Kidney capillary endothelial cell (primary cell): Measurements from ENCODE around the gene MLC1.

Experiments
- DNase-seq: peaks from one replicate; pipeline ENCODE4 v3.0.0-alpha.2; 2018; ENCODE audit warnings: low spot score

The MLC1 gene

DNA sequence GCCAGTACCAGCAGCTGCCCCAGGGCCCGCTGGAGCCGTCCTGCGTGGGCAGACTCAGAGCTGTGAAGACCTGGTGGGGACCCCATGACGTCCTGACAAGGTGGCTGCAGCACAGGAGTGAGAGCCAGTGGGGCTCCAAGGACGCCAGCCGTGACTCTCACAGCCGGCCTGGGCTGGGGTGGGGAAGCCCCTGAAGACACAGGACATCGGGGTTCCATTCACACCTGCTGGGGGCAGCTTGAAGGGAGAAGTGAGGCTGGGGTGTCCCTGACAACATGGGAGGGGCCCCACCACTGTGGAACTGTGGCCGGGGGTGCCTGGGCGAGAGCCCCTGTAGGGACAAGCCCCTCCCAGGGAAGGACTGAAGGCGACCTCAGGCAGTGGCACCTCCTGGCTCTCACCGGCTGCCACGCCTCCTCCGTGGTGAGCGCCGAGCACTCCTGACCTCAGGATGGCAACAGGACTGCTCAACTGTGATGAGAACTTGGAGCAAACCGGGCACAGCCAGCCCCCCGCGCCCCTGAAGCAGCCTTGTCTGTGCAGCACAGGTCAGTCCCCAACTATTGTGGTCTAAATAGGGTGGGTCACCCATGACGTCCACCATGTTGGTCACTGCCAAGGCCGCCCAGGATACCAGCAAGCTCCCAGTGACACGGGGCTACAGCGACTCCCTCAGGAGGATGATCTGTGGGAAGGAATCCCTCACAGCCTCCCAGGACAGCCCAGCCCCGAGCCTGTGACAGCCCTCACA is 49.9 kb downstream of the MLC1 start:
- DNase-seq = no peak

DNA sequence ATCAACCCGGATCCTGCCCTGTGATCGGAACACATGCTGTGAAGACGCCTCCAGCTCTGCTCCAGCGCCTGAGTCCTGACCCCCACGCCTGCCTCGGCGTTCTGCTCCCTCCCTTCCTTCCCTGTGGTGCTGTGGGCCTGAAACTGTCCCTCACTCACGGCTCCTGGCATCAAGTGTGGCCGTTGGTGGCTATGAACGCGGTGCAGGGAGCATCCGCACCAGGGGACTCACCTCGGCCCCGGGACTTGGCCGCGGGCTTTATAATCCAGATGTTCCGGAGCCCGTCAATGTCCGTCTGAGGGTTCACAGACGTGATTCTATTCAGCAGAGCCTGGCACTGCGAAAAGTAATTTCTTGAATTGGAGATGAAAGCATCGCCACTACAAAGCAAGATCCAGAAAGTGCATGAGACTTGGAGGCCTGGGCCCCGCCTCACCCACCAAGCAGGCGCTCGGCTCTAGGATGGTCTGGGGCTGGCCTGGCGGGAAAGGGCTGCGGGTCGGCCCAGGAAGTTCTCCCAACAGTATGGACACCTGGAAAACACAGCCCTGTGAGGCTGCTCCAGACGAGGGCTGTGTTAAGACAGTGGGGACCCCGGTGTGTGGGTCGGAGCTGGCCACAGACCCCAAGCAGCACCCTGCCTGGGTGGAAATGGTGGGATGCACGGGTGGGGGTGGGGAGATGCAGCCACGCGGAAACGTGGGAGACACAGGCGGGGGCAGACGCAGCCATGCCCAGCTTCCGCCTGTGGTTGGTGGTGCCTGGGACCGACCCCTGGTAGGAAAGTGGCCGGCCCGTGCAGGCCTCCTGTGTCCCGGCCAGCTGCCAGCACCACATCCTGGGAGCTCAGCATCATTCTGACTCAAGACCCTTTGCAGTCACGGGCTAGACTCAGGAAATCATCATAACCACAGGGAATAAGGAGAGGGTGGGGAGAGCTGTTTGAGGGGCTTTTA is 50.8 kb downstream of the MLC1 start:
- peak; percentile 73 for DNase-seq

DNA sequence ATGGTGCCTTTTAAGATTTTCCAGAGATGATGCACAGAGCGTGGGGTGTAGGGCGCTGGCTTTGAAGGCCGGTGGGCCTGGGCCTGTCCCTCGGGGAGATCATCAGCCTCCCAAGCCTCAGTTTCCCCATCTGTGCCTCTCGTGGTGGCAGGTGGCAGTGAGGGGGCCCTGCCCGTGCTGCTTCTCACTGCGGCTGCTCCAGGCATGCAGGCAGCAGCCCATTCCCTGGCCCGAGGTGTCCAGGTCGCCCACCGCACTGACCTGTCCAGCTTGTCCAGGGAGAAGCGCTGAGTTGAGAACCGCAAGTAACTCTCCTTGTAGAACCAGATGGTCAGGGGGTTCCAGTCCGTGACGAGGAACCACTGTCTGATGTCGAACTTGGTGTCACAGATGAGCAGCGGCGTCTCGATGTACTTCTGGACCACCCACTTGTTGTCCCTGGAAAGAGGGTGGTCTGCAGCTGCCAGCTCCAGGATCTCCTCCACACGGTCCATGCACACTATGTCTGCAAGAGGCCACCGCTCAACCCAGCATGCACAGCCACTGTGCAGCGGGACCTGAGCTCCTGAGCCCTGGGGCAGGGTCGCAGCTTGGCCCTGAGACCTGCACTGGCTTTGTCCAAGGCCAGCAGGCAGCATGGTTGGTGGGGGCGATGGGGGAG is 52.2 kb downstream of the MLC1 start:
- DNase-seq = no peak

DNA sequence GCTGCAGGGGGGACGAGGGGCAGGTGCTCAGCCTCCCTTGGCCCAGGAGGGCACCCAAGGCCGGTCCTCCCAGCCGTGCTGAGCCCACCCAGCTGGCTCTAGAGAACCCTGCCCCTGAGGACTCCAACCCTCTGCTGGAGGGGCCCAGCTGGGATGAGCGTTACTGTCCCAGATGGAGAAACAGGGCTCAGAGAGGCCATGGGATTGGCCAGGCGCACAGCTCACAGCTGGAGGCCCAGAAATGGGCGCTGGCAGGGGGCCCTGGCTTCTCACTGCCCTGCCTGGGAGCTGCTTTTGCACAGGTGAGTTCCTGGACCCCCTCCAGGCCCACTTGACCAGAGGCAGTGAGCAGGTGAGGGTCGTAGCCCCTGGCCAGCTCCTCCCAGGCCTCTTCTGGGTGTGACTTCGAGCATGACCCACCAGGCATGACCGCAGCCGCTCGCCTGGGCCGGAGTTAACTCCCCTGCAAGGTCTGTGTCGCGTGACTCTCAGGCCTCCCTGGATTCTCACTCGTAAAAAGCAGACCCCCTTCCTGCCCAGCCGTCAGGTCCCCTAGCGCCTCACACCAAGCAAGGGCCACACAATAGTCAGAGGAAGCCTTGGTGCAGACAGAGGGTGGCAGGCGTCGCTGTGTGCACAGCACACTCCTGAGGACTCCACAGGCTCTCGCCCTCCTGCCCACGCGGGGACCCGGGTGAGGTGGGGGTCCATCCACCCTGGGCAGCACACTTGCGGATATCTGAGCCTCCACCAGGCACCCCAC is 52.9 kb downstream of the MLC1 start:
- DNase-seq = no peak

DNA sequence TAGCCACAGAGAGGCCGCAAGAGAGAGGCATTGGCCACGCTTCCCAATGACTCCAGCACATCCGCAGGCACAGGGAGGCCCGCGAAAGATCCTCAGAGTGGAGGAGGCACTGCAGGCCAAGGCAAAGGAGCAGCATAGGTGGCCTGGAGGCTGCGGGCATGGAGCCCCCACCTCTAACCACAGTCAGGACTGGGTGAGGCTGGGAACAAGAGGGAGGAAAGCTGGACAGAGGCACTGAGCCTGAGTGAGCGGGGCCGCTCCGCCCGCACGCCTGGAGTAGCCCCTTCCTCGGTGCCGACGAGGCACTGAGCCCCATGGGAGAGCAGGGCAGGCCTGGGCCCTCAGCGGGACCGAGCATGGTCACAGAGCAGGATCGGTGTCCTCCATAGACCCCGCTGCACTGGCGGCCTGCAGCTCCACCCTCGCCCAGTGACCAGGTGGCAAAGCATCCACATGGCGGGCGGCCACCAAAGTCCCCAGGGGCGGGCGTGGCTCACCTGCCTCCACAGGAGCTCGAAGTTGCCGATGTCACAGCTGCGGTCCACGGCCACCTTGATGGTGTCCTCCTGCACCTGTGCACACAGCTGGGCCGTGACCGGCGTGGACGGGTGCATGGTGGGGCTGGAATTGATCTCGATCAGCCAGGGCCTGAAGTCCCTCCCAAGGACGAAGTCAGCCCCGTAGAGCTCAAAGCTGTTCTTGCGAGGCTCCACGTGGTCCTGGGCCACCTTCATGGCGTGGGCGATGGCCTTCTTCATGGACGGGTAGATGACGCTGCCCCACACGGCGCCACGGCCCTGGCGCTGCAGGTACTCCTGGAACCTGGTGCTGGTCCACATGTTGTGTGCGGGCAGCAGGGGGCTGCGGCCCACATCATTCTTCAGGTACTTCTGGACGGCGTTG is 53.8 kb downstream of the MLC1 start:
- no peak for DNase-seq

DNA sequence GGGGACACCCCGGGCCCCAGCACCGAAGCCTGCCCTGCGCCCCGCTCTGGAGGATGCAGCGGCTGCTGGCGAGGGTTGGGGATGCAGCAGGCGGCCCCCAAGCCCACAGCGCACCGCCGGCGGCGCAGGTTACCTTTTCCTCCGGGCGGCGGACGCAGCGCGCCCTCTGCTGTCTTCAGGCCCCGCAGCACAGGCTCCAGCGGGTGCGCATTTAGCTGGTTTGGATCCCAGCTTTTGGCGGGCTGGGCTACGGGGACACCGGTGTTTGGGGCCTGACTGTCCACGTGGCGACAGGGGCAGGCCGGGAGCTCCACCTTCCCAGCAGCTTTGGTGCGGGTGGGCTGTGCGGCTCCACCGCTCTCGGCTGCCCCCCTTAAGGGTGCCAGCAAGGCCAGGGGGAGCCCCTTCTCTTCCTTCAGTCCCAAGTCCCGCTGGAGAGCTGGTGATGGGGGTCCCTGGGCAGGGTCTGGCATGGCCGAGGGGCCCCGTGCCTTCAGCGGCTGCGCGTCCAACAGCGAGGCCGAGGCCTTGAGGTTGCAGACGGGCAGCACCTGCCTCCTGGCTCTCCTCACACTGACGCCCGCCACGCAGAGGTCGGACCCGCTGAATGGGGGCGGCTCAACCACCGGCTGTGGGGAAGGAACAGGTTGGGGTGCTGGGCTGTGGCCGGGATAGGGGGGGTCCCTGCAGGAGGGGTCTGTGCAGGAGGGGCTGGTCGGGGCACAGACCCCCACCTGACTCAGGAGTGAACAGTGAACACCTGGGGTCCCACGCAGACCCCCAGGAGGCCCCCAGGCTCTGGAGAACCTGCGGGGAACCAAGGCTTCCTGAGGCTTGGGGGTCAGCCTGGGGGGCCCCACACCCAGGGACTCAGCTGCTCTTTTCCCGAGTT is 54.7 kb downstream of the MLC1 start:
- peak; percentile 63 for DNase-seq

DNA sequence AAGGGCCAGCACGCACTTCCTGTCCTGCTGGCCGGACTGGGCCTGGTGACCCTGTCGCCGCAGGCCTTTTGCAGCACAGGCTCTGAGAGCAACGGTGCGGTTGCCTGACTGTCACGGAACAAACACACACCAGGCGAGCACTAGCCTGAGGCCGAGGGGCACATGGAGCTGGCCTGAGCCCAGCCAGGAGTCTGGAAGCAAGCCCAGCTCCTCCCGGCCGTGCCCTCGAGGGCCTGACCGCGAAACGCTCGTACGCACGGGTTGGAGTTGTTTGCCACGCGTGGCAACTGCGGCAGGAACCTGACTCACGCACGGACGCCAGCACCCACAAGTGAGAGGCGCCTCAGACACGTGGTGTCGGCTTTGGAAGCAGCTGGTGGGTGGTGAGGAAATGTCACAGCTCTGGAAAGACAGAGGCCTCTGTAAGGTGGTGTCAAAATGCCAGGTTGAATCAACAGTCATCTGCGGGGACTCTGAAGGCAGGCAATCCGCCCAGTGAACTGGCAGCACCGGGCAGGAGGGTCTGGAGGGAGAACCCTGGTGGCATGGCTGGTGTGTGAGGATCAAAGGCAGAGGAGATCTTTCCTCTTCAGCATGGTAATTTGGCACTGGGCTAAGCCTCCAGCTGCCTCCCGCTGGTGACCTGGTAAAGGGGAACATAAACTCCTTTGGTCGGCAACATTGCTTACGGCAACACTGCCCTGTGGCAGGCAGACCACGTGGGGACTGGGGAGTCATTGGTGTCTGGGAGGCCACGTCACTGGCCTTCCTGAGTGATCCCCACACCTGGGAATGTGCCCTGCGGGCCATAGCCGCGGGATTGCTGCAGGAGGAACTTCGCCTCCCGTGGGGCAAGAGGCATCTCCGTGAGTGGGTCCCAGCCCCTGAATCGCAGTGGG is 57.3 kb downstream of the MLC1 start:
- no peak for DNase-seq

DNA sequence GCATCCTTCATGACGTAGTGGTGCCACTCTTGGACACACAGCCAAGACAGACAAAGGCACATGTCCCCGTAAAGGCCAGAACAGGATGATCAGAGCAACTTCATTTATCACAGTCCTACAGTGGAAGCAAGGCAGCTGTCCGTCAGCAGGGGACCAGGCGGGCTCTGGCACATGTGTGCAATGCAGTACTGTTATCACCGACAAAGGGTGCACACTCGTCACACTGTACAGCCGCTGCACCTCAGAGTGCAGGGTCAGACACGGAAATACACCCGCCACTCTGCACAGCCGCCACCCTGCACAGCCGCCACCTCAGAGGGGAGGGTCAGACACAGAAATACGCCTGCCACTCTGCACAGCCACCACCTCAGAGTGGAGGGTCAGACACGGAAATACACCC is 59.2 kb downstream of the MLC1 start:
- DNase-seq = no peak

DNA sequence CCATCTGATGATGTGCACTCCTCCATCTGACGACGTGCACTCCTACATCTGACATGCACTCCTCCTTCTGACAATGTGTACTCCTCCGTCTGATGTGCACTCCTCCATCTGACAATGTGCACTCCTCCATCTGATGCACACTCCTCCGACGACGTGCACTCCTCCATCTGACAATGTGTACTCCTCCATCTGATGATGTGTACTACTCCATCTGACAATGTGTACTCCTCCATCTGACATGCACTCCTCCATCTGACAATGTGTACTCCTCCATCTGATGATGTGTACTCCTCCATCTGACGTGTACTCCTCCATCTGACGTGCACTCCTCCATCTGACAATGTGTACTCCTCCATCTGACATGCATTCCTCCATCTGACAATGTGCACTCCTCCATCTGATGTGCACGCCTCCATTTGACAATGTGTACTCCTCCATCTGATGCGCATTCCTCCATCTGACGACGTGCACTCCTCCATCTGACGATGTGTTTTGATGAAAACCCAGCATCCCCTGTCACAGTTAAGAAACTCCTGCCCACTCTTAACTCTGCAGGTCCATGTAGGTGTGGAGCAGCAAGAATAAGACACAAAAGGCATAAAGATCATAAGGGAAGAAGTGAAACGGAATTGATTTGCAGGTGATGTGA is 62.9 kb downstream of the MLC1 start:
- no peak for DNase-seq

DNA sequence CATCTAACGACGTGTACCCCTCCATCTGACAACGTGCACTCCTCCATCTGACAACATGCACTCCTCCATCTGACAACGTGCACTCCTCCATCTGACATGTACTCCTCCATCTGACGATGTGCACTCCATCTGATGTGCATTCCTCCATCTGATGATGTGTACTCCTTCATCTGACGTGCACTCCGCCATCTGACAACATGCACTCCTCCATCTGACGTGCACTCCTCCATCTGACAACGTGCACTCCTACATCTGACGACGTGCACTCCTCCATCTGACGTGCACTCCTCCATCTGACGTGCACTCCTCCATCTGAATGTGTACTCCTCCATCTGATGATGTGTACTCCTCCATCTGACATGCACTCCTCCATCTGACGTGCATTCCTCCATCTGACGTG is 64.6 kb downstream of the MLC1 start:
- no peak for DNase-seq

DNA sequence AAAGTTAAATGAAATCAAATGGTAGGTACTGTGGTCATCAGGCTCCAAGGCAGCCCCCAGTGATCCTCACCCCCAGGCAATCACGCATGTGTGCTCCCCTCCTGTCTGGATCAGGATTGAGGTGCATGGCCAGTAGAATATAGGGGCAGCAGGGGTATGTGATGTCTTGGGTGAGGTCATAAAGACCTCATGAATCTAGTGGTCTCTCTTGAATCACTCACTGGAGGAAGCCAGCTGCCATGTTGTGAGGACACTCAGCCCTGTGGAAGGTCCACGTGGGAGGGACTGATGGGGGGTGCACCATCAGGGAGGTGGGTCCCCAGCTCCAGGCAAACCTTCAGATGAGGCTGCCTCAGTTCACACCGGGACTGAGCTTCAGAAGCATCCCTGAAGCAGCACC is 65.9 kb downstream of the MLC1 start:
- no peak for DNase-seq

DNA sequence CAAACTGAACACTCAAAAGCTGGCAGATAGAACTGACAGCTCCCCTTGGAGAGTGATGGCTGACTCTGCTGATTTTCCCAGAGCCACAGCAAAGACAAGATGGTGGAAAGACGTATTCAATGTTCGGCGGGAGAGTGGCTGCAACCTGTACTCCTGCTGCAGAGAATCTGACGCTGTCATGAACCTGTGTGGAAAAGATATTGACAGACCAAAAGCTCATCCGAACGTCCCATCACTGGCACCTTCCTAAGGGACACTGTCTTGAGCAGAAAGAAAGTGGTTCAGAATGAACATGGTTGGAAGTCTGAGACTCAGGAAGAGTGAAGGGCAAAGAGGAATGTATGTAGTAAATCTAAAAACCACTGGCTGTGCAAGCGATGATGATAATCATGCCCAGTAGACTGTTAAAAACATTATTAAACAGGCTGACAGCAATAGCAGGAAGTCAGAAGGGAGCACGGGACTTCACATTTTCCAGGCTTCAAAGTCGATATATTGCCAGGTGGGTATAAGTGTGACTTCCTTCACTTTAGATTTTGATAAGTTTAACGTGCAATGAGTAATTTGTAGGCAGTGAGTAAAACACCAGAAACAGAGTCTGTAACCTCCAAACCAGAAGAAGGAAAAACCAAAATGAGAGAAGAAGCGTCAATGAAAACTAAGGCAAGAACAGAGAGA is 66.5 kb downstream of the MLC1 start:
- no peak for DNase-seq

DNA sequence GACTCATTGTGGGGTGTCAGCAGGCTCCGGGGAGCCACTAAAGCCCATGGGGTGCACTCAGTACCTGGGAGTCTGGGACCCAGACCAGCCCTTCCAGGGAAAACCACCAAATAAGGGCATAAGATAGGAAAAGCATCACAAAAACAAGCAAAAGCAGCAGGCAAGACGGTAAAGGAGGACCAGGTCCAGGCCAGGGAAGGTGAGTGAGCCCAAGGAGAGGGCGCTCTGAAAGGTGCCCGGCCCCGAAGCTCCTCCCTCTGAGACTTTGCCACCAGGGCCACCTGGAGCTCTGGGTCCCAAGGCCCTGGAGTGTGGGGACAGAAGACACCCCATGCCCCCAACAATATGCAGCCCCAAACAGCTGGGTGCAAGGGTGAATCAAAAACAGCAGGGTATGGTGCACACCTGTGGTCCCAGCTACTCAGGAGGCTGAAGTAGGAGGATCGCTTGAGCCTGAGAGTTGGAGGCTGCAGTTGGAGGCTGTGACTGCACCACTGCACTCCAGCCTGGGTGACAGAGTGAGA is 67.5 kb downstream of the MLC1 start:
- no peak for DNase-seq

DNA sequence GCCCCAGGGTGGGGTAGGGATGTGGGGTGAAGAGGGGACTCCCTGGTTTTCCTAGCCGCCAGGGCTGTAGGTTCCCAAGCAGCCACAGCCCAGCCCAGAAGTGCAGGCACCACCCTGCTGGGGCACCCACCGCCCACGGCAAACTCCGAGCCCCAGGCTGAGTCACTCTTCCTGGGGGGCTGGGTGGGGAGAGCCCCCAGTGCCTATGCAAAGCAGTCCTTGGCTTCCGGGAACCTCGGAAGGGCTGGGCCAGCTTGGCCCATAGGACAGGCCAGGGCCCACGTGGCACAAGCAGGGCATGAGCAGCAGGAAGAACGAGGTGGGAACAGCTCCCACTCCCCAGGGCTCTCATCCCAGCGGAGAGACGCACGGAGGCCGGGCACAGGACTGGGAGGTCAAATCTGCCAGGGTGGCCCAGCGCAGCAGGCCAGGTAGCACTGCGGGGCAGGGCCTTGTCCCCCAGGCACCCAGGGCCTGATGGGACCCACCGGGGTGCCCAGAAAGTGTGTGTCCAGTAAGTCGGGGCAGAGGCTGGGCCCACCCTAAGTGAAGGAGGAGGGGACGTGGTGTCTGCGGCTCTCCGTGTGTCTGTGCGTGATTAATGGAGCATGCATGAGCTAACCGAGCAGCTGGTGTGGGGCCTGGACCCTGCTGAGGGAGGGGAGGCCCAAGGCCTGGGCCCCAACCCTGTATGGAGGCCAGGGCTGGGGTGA is 68.1 kb downstream of the MLC1 start:
- DNase-seq = no peak

DNA sequence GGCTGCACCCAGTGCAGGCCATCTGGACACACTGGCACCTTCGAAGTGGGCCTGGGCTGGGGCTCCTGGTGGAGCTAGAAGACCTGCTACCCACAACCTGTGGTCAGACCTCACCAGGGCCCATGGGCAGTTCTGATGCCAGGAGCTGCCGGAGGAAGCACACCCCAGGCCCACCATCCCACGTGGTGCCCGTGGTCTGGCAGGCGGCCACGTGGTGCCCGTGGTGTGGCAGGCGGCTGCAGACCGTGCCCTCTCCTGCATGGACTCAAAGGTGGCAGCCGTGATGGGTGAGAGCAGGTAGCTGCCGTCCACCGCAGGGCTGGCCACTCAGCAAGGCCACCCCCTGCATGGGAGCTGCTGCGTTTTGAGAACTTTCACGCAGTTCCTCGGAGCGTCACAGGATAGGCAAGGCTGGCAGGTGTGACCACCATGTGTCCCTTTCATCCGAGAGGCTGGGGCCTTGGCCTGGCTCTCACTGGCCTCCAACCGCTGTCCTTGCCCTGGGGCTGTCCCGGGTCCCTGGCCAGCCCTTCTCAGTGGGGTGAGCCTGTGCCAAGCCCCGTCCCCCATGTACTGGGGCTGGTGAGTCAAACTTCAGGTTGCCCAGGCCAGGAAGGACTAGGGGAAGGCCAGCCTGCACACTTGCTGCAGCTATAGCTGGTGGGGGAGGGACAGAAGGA is 68.8 kb downstream of the MLC1 start:
- DNase-seq = no peak
